Prostate gland (tissue), 2 donors: ENCODE results near the gene TMEM108.

ENCODE experiments used
- POLR2A ChIP-seq: fragments of 450-650 bp; IDR thresholded peaks from one replicate; pipeline ENCODE4 v1.6.1; 2016; ENCODE audit warnings: antibody characterized with exemption, mild to moderate bottlenecking
- POLR2AphosphoS5 ChIP-seq: sonication (generic); formaldehyde crosslinking; IDR thresholded peaks from one replicate; pipeline ENCODE4 v1.6.1; 2017; ENCODE audit warnings: antibody characterized with exemption
- TF ChIP-seq, protein P1 (sequence below), 4 experiments: fragments of 200-600 bp in 2 of 4; fragments of 450-650 bp in 2 of 4; sonication (generic) in 2 of 4; IDR thresholded peaks; 1 replicate in 3 of 4; 2 replicates in 1 of 4; pipeline ENCODE4 v1.5.1; 2016 to 2019; ENCODE audit warnings: antibody characterized with exemption in 4 of 4, mild to moderate bottlenecking in 2 of 4, moderate library complexity in 2 of 4

DNA sequence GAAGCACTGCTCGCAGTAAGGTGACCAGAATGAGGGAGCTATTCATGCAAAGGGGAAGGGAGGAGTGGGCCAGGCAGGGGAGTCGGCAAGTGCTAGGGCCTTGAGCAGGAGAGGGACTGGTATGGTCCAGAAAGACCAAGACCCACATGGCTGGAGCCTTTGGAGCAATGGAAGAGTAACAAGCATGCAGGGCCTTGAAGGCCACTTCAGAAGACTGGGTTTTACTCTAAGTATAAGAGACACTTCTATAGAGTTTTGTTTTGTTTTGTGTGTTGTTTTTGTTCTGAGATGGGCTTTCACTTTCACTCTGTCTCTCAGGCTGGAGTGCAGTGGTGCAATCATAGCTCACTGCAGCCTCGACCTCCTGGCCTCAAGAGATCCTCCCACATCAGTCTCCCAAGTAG lies 403.7 kb downstream of the TMEM108 start:
- TF ChIP-seq, protein P1, sequence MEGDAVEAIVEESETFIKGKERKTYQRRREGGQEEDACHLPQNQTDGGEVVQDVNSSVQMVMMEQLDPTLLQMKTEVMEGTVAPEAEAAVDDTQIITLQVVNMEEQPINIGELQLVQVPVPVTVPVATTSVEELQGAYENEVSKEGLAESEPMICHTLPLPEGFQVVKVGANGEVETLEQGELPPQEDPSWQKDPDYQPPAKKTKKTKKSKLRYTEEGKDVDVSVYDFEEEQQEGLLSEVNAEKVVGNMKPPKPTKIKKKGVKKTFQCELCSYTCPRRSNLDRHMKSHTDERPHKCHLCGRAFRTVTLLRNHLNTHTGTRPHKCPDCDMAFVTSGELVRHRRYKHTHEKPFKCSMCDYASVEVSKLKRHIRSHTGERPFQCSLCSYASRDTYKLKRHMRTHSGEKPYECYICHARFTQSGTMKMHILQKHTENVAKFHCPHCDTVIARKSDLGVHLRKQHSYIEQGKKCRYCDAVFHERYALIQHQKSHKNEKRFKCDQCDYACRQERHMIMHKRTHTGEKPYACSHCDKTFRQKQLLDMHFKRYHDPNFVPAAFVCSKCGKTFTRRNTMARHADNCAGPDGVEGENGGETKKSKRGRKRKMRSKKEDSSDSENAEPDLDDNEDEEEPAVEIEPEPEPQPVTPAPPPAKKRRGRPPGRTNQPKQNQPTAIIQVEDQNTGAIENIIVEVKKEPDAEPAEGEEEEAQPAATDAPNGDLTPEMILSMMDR (IDR thresholded peaks at IDR 0.05): no peak
- TF ChIP-seq POLR2A (no peak), POLR2AphosphoS5 (no peak)
